K562 (cell line): ENCODE results near the gene CDKN2C. TPM values are rescaled to one million over a fixed set of nuclear protein-coding genes. Genes with fewer than 3 reads are reported as not detected.
A peak's percentile ranks its signal among the peaks of the same experiment; 100 is the strongest.

Source experiments
- ATAC-seq: fragments of 200-7000 bp; cut with Tn5 transposase; 3 replicates; pipeline ENCODE4 v1.9.1; 2020; ENCODE audit warnings: moderate library complexity
- BruUV-seq: library from RNA; stranded (reverse); fragments of 400-500 nt; replicated peaks from 2 replicates; lab custom pipeline; 2021; lab: Mats Ljungman, UMichigan
- CTCF ChIA-PET: fragments of 300-600 bp; formaldehyde crosslinking; extraction: SDS; loops from one replicate; lab custom pipeline; 2021; ENCODE audit warnings: low intra/inter-chr PET ratio; lab: Yijun Ruan, JAX
- POLR2A ChIA-PET: fragments of 300-600, 350-650 bp; sonication (Branson Sonifier 250); formaldehyde crosslinking; extraction: SDS; loops from one replicate; lab custom pipeline; 2021; ENCODE audit warnings: antibody characterized with exemption, inconsistent platforms; lab: Yijun Ruan, JAX
- DNase-seq, 4 experiments: peaks; one replicate each; pipeline versions ENCODE4 v3.0.0 to v3.0.0-alpha.2; 2011 to 2018; ENCODE audit warnings: low spot score in 3 of 4, mixed read lengths in 3 of 4; ENCODE audit errors: extremely low read depth in 1 of 4
- FAIRE-seq: peaks from 2 replicates; lab custom pipeline; 2011; peaks lifted over from hg19 to GRCh38; lab: Jason Lieb, UNC
- H2AFZ ChIP-seq: 2 replicates; pipeline ENCODE4 v1.6.0; 2011; ENCODE audit warnings: low read depth, low read length, control low read depth, inconsistent platforms
- H3K27ac ChIP-seq: fragments of 200-600 bp; 3 replicates; pipeline ENCODE4 v1.8.0; 2011; ENCODE audit warnings: low read depth, mild to moderate bottlenecking, control low read depth, inconsistent platforms, low read length, moderate library complexity, mixed read lengths; ENCODE audit errors: extremely low read depth
- H3K27me3 ChIP-seq, 2 experiments: fragments of 300-600 bp in 1 of 2; 2 replicates in 1 of 2; 3 replicates in 1 of 2; pipeline versions ENCODE4 v1.6.0 to v1.8.0; 2011; ENCODE audit warnings: inconsistent platforms in 2 of 2, low read length in 2 of 2, mild to moderate bottlenecking in 1 of 2, mixed read lengths in 1 of 2, moderate library complexity in 1 of 2; ENCODE audit not compliant: control insufficient read depth in 2 of 2, insufficient read depth in 2 of 2
- H3K36me3 ChIP-seq: fragments of 300-600 bp; 3 replicates; pipeline ENCODE4 v1.8.0; 2011; ENCODE audit warnings: mild to moderate bottlenecking, low read length, inconsistent platforms; ENCODE audit not compliant: control insufficient read depth, insufficient read depth
- H3K4me1 ChIP-seq, 2 experiments: fragments of 200-600 bp in 1 of 2; replicated peaks in 1 of 2; 2 replicates in 1 of 2; 3 replicates in 1 of 2; pipeline versions ENCODE4 v1.5.1 to v1.8.0; 2011; ENCODE audit warnings: inconsistent platforms in 2 of 2, low read length in 2 of 2, mild to moderate bottlenecking in 1 of 2, mixed read lengths in 1 of 2, moderate library complexity in 1 of 2; ENCODE audit not compliant: control insufficient read depth in 2 of 2, insufficient read depth in 2 of 2
- H3K4me2 ChIP-seq: 2 replicates; pipeline ENCODE4 v1.6.1; 2011; ENCODE audit warnings: low read length, control low read depth, inconsistent platforms, mixed read lengths; ENCODE audit not compliant: insufficient read depth
- H3K4me3 ChIP-seq: fragments of 200-600 bp; sonication (generic), shearing (Covaris generic); 2 replicates; pipeline ENCODE4 v1.5.1; 2016; ENCODE audit warnings: control low read depth, inconsistent platforms
- H3K79me2 ChIP-seq: fragments of 200-600 bp; 3 replicates; pipeline ENCODE4 v1.8.0; 2011; ENCODE audit warnings: low read length, inconsistent platforms; ENCODE audit not compliant: control insufficient read depth, insufficient read depth
- H3K9ac ChIP-seq, 2 experiments: 2 replicates each; pipeline versions ENCODE4 v1.6.0 to v1.6.1; 2011; ENCODE audit warnings: low read depth in 2 of 2, low read length in 2 of 2, control low read depth in 1 of 2, inconsistent platforms in 1 of 2, mild to moderate bottlenecking in 1 of 2, mixed read lengths in 1 of 2; ENCODE audit not compliant: insufficient read depth in 1 of 2
- H3K9me1 ChIP-seq: one replicate; pipeline ENCODE4 v1.6.0; 2011; ENCODE audit warnings: inconsistent platforms, mild to moderate bottlenecking, low read length, moderate library complexity; ENCODE audit not compliant: control insufficient read depth, insufficient read depth
- H3K9me3 ChIP-seq: replicated peaks from 2 replicates; pipeline ENCODE4 v1.5.1; 2011; ENCODE audit warnings: low read depth, low read length, inconsistent platforms; ENCODE audit not compliant: control insufficient read depth, insufficient read depth
- H4K20me1 ChIP-seq: replicated peaks from 2 replicates; pipeline ENCODE4 v1.6.1; 2011; ENCODE audit warnings: low read length, inconsistent platforms, mixed read lengths; ENCODE audit not compliant: control insufficient read depth, insufficient read depth
- BCOR ChIP-seq: fragments of 450-650 bp; IDR thresholded peaks from 2 replicates; pipeline ENCODE4 v1.6.1; 2016
- CXXC5 ChIP-seq: fragments of 250-450 bp; sonication (Bioruptor Pico); IDR thresholded peaks from 2 replicates; pipeline ENCODE4 v1.8.0; 2022; ENCODE audit warnings: inconsistent platforms, mild to moderate bottlenecking, moderate library complexity
- EWSR1 ChIP-seq: fragments of 450-650 bp; IDR thresholded peaks from 2 replicates; pipeline ENCODE4 v1.6.1; 2018; ENCODE audit warnings: borderline replicate concordance, mild to moderate bottlenecking, low read depth, moderate library complexity; ENCODE audit not compliant: partially characterized antibody
- GTF2F1 ChIP-seq: IDR thresholded peaks from 2 replicates; pipeline ENCODE4 v1.6.1; 2011; ENCODE audit warnings: low read depth, low read length, improper control_type of control experiment
- HDAC6 ChIP-seq: IDR thresholded peaks from 2 replicates; pipeline ENCODE4 v1.6.1; 2012; ENCODE audit warnings: low read depth, mild to moderate bottlenecking, control low read depth, inconsistent platforms, low read length, moderate library complexity
- ILF3 ChIP-seq: fragments of 450-650 bp; IDR thresholded peaks from 2 replicates; pipeline ENCODE4 v1.6.1; 2018; ENCODE audit warnings: antibody characterized with exemption, mild to moderate bottlenecking, moderate library complexity, borderline replicate concordance
- MAZ ChIP-seq, 2 experiments: fragments of 450-650 bp in 1 of 2; sonication (generic) in 1 of 2; formaldehyde crosslinking; IDR thresholded peaks in 1 of 2; conservative IDR thresholded peaks in 1 of 2; 2 replicates each; pipeline versions ENCODE4 v1.4.0 to v1.5.0; 2020; ENCODE audit warnings: mild to moderate bottlenecking in 1 of 2, missing genetic modification reagents in 1 of 2
- MXI1 ChIP-seq: IDR thresholded peaks from 2 replicates; pipeline ENCODE4 v1.6.1; 2011; ENCODE audit warnings: low read depth, mild to moderate bottlenecking, improper control_type of control experiment, low read length
- PHB2 ChIP-seq: fragments of 450-650 bp; IDR thresholded peaks from 2 replicates; pipeline ENCODE4 v1.6.1; 2017; ENCODE audit warnings: low read depth
- SMARCC2 ChIP-seq: fragments of 450-650 bp; IDR thresholded peaks from 2 replicates; pipeline ENCODE4 v1.6.1; 2017; ENCODE audit warnings: antibody characterized with exemption, moderate library complexity, mild to moderate bottlenecking, low read depth
- SP2 ChIP-seq: IDR thresholded peaks from 2 replicates; pipeline ENCODE4 v1.6.1; 2011; ENCODE audit warnings: mild to moderate bottlenecking, low read depth, low read length, moderate library complexity; ENCODE audit not compliant: poor library complexity, severe bottlenecking; ENCODE audit errors: extremely low read depth
- XRCC5 ChIP-seq: fragments of 200-400 bp; formaldehyde crosslinking; IDR thresholded peaks from 2 replicates; pipeline ENCODE4 v1.6.1; 2017; ENCODE audit warnings: low read depth, mild to moderate bottlenecking, low read length
- WGBS: fragments of 100-300 bp; shearing (Covaris generic); methylation state at CpG from one replicate; pipeline ENCODE4 v1.1.6; 2016; ENCODE audit warnings: low coverage, mixed read lengths; ENCODE audit not compliant: insufficient coverage; ENCODE audit errors: missing lambda C conversion rate; 5-methylcytosine and 5-hydroxymethylcytosine counted together
- in situ Hi-C: fragments of 300-500 bp; cut with MboI; formaldehyde crosslinking; loops from 4 replicates; pipeline ENCODE4 v1.15.0; 2018; ENCODE audit warnings: inconsistent platforms, mixed read lengths
- intact Hi-C: fragments of 100-400 bp; cut with micrococcal nuclease; formaldehyde crosslinking; loops from 2 replicates; pipeline ENCODE4 v1.14.2; 2022
- polyA plus RNA-seq, 8 experiments: library from polyadenylated mRNA; depleted of rRNA in 4 of 8; stranded (reverse) in 5 of 8; unstranded in 3 of 8; fragments of >200 nt; fragmentation: Nextera tagmentation in 2 of 8; fragmentation: Illumina TruSeq in 1 of 8; extraction: Ambion mirVana in 2 of 8; extraction: Trizol in 1 of 8; gene quantifications; 2 replicates each; pipeline versions ENCODE4 v1.2.1 to v1.2.3, GENCODE V29; 2011 to 2014; ENCODE audit warnings: inconsistent platforms in 1 of 8, missing spikeins in 1 of 8
- total RNA-seq, 7 experiments: library from RNA; depleted of rRNA in 6 of 7; stranded (reverse); fragments of >200 nt in 6 of 7; fragmentation: Illumina TruSeq in 2 of 7; extraction: Trizol in 2 of 7; gene quantifications; 2 replicates each; pipeline versions ENCODE4 v1.2.1 to v1.2.3, GENCODE V29; 2011 to 2021; ENCODE audit warnings: low replicate concordance in 1 of 7
- TF ChIP-seq, protein P1 (sequence below), 3 experiments: fragments of 200-800 bp in 1 of 3; fragments of 250-450 bp in 1 of 3; fragments of 450-650 bp in 1 of 3; sonication (Bioruptor Pico) in 1 of 3; sonication (Bioruptor generic) in 1 of 3; formaldehyde crosslinking in 1 of 3; IDR thresholded peaks; 2 replicates each; pipeline versions ENCODE4 v1.6.1 to v1.8.0; 2016 to 2022; ENCODE audit warnings: mild to moderate bottlenecking in 2 of 3, missing genetic modification characterization in 2 of 3, missing compliant biosample characterization in 1 of 3, moderate library complexity in 1 of 3
- TF ChIP-seq, protein P2 (sequence below), 2 experiments: IDR thresholded peaks; 2 replicates each; pipeline ENCODE4 v1.6.1; 2012; ENCODE audit warnings: improper control_type of control experiment in 2 of 2, low read depth in 2 of 2, low read length in 2 of 2, borderline replicate concordance in 1 of 2

Gene CDKN2C
- total and polyA plus RNA-seq, 9 of the 15 experiments (the other 6 are each of a cell fraction or from before 2014, with no cell fraction given): 11.9 to 74.3 (median 45.9) TPM

DNA sequence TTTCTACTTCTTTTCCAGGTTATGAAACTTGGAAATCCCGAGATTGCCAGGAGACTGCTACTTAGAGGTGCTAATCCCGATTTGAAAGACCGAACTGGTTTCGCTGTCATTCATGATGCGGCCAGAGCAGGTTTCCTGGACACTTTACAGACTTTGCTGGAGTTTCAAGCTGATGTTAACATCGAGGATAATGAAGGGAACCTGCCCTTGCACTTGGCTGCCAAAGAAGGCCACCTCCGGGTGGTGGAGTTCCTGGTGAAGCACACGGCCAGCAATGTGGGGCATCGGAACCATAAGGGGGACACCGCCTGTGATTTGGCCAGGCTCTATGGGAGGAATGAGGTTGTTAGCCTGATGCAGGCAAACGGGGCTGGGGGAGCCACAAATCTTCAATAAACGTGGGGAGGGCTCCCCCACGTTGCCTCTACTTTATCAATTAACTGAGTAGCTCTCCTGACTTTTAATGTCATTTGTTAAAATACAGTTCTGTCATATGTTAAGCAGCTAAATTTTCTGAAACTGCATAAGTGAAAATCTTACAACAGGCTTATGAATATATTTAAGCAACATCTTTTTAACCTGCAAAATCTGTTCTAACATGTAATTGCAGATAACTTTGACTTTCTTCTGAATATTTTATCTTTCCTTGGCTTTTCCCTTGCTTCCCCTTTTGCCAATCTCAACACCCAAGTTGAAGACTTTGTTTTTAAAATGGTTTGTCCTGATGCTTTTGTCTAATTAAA lies 4.0 kb downstream of the CDKN2C start:
- FAIRE-seq (no peak), ATAC-seq (peak; percentile 1), DNase-seq (peak in 2 of 4 experiments; percentile 35 to 65)
- ChIA-PET POLR2A (interaction anchor here (0.7 to 2.7 kb wide), 5 partner anchors 14 to 195 kb away, joined by 3 to 13 read pairs (median 3); partner anchors contain the start of gene FAF1), CTCF (no interaction called here)
- H4K20me1 ChIP-seq: 0 out of 2 replicates have a peak, but pooled peaks cover 3% of the 10 kb centered on the region
- H3K4me2 ChIP-seq: peak overlapping the region; percentile 71
- peaks cover 17 to 22% of the 10 kb centered on the region in 2 experiments for H3K4me1 ChIP-seq
- H3K27me3 ChIP-seq: no peaks in the 10 kb centered on the region
- peak overlapping the region; percentile 90 to 94 for H3K9ac ChIP-seq
- H3K4me3 ChIP-seq: peak overlapping the region; percentile 16; the same call in 1 of the 2 replicates
- peaks cover 17% of the 10 kb centered on the region; the same call in 1 of the 3 replicates for H3K36me3 ChIP-seq
- peak overlapping the region; percentile 27; the same call in 1 of the 2 replicates for H2AFZ ChIP-seq
- intact Hi-C loops: loop anchor here (5.0 to 10.0 kb wide), 3 partner anchors 543 to 903 kb away; partner anchors contain the start of genes EPS15 and NRDC
- H3K79me2 ChIP-seq: peaks cover 94% of the 10 kb centered on the region
- no peaks in the 10 kb centered on the region for H3K9me3 ChIP-seq
- H3K9me1 ChIP-seq: no peaks in the 10 kb centered on the region
- peak overlapping the region; percentile 56 for H3K27ac ChIP-seq
- in situ Hi-C loops: no loop called here
- BruUV-seq: no TSS peak
- 18% methylated on average over 13 of the region's 13 CpGs for WGBS
- TF ChIP-seq CXXC5 (CRISPR knock-in tag) (0 out of 2 replicates have a peak, but pooled peaks have one; percentile 21), XRCC5 (0 out of 2 replicates have a peak, but pooled peaks have one; percentile 49), BCOR (no peak), MXI1 (no peak), ILF3 (no peak), PHB2 (no peak), EWSR1 (no peak), HDAC6 (no peak), SMARCC2 (no peak), SP2 (no peak), MAZ (CRISPR knock-in tag; conservative IDR thresholded peaks at IDR 0.05 in 1 of 2, IDR thresholded peaks at IDR 0.05 in 1 of 2) (peak in 1 of 2 experiments; percentile 57; a peak in 1 of 4 replicates), GTF2F1 (no peak)
- TF ChIP-seq, protein P1, sequence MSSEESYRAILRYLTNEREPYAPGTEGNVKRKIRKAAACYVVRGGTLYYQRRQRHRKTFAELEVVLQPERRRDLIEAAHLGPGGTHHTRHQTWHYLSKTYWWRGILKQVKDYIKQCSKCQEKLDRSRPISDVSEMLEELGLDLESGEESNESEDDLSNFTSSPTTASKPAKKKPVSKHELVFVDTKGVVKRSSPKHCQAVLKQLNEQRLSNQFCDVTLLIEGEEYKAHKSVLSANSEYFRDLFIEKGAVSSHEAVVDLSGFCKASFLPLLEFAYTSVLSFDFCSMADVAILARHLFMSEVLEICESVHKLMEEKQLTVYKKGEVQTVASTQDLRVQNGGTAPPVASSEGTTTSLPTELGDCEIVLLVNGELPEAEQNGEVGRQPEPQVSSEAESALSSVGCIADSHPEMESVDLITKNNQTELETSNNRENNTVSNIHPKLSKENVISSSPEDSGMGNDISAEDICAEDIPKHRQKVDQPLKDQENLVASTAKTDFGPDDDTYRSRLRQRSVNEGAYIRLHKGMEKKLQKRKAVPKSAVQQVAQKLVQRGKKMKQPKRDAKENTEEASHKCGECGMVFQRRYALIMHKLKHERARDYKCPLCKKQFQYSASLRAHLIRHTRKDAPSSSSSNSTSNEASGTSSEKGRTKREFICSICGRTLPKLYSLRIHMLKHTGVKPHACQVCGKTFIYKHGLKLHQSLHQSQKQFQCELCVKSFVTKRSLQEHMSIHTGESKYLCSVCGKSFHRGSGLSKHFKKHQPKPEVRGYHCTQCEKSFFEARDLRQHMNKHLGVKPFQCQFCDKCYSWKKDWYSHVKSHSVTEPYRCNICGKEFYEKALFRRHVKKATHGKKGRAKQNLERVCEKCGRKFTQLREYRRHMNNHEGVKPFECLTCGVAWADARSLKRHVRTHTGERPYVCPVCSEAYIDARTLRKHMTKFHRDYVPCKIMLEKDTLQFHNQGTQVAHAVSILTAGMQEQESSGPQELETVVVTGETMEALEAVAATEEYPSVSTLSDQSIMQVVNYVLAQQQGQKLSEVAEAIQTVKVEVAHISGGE (CRISPR knock-in tag; IDR thresholded peaks at IDR 0.05): peak in 1 of 3 experiments; percentile 48; a peak in 1 of 6 replicates
- TF ChIP-seq, protein P2, sequence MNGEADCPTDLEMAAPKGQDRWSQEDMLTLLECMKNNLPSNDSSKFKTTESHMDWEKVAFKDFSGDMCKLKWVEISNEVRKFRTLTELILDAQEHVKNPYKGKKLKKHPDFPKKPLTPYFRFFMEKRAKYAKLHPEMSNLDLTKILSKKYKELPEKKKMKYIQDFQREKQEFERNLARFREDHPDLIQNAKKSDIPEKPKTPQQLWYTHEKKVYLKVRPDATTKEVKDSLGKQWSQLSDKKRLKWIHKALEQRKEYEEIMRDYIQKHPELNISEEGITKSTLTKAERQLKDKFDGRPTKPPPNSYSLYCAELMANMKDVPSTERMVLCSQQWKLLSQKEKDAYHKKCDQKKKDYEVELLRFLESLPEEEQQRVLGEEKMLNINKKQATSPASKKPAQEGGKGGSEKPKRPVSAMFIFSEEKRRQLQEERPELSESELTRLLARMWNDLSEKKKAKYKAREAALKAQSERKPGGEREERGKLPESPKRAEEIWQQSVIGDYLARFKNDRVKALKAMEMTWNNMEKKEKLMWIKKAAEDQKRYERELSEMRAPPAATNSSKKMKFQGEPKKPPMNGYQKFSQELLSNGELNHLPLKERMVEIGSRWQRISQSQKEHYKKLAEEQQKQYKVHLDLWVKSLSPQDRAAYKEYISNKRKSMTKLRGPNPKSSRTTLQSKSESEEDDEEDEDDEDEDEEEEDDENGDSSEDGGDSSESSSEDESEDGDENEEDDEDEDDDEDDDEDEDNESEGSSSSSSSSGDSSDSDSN (IDR thresholded peaks at IDR 0.05; ENCODE audit: borderline replicate concordance in 1 of 2, low read depth in 2 of 2, low read length in 2 of 2): peak in 1 of 2 experiments; percentile 64; a peak in 1 of 4 replicates
